ENCODE data around the gene RASSF3.

Gene RASSF3

GRCh38 chr12:64635356-64635998 is 25.2 kb downstream of the RASSF3 start:
- DNase-seq (ENCODE audit: low read depth in 1 of 2, low spot score in 1 of 2) = no peak
- Histone ChIP-seq H3K27me3 (ENCODE audit: insufficient read depth, poor library complexity, severe bottlenecking) (no peaks in the 10 kb centered on the region), H3K27ac (replicated peaks) (no peak overlapping the region), H3K4me3 (replicated peaks; ENCODE audit: insufficient read depth, low read length) (no peak overlapping the region)
- TF ChIP-seq GABPA (IDR thresholded peaks at IDR 0.05; ENCODE audit: low read depth) (no peak), SPI1 (IDR thresholded peaks at IDR 0.05; ENCODE audit: borderline replicate concordance, low read depth) (no peak), POLR2AphosphoS5 (IDR thresholded peaks at IDR 0.05; ENCODE audit: low read depth) (no peak), REST (IDR thresholded peaks at IDR 0.05; ENCODE audit: insufficient replicate concordance, low read depth) (no peak), CTCF (IDR thresholded peaks at IDR 0.05; ENCODE audit: insufficient read depth, low read length) (no peak)

- TF ChIP-seq CTCF (IDR thresholded peaks at IDR 0.05; ENCODE audit: insufficient read depth, low read length) = no peak
- no peak for TF ChIP-seq GABPA (IDR thresholded peaks at IDR 0.05; ENCODE audit: low read depth)
- Histone ChIP-seq H3K4me3 (replicated peaks; ENCODE audit: insufficient read depth, low read length) (no peak overlapping the region), H3K27me3 (ENCODE audit: insufficient read depth, poor library complexity, severe bottlenecking) (no peaks in the 10 kb centered on the region), H3K27ac (replicated peaks) (no peak overlapping the region)
- no peak for DNase-seq (ENCODE audit: low read depth in 1 of 2, low spot score in 1 of 2)
Observed at GRCh38 chr12:64636856-64637255, 26.6 kb downstream of the RASSF3 start.

GRCh38 chr12:64639466-64639865 is 29.2 kb downstream of the RASSF3 start:
- Histone ChIP-seq H3K4me3 (replicated peaks; ENCODE audit: insufficient read depth, low read length) (no peak overlapping the region), H3K27me3 (ENCODE audit: insufficient read depth, poor library complexity, severe bottlenecking) (no peaks in the 10 kb centered on the region), H3K27ac (replicated peaks) (no peak overlapping the region)
- no peak for DNase-seq (ENCODE audit: low read depth in 1 of 2, low spot score in 1 of 2)
- TF ChIP-seq POLR2AphosphoS5 (IDR thresholded peaks at IDR 0.05; ENCODE audit: low read depth) (no peak), SPI1 (IDR thresholded peaks at IDR 0.05; ENCODE audit: borderline replicate concordance, low read depth) (no peak)

- no peak for DNase-seq (ENCODE audit: low read depth in 1 of 2, low spot score in 1 of 2)
- no peak overlapping the region for H3K4me3 ChIP-seq (replicated peaks; ENCODE audit: insufficient read depth, low read length)
Observed at GRCh38 chr12:64646318-64646717, 36.0 kb downstream of the RASSF3 start.

More at GRCh38 chr12:64646318-64646717, 36.0 kb downstream of the RASSF3 start:
- no peak for TF ChIP-seq SPI1 (IDR thresholded peaks at IDR 0.05; ENCODE audit: borderline replicate concordance, low read depth)
- TF ChIP-seq POLR2AphosphoS5 (IDR thresholded peaks at IDR 0.05; ENCODE audit: low read depth) = no peak
- TF ChIP-seq GABPA (IDR thresholded peaks at IDR 0.05; ENCODE audit: low read depth) = no peak
- no peak for TF ChIP-seq REST (IDR thresholded peaks at IDR 0.05; ENCODE audit: insufficient replicate concordance, low read depth)
- no peak for TF ChIP-seq CTCF (IDR thresholded peaks at IDR 0.05; ENCODE audit: insufficient read depth, low read length)
- no peak overlapping the region for H3K27ac ChIP-seq (replicated peaks)
- no peaks in the 10 kb centered on the region for H3K27me3 ChIP-seq (ENCODE audit: insufficient read depth, poor library complexity, severe bottlenecking)

All from HL-60 (cell line).